Mesenteric fat pad (tissue), 1 donor: ENCODE measurements around the gene RABAC1. TPM values are rescaled to one million over a fixed set of nuclear protein-coding genes. Genes with fewer than 3 reads are reported as not detected.

Experiments
- total RNA-seq: library from RNA; stranded (reverse); fragmentation: NEBNext Ultra II Directional; extraction: Animal tissue kit (Norgen Biotek cat#: 25700); gene quantifications from one replicate; pipeline ENCODE4 v1.2.1, GENCODE V29; 2021
- donor health status: DM: yes; HTN: yes; CAD: no.

Gene RABAC1
- total RNA-seq, 1 donor from 2014 or later, result 145 TPM

Other genes starting within 250 kb of the RABAC1 start
- 0.22 TPM for gene CEACAM6, start 203.8 kb downstream of the RABAC1 start, total RNA-seq
- 1.6 TPM for gene CEACAM3, start 162.7 kb downstream of the RABAC1 start, total RNA-seq
- not detected for gene LYPD4, start 114.6 kb downstream of the RABAC1 start, total RNA-seq
- not detected for gene DMRTC2, start 114.3 kb downstream of the RABAC1 start, total RNA-seq
- gene RPS19, start 99.1 kb downstream of the RABAC1 start, total RNA-seq, result 1,067 TPM
- gene CD79A, start 82.0 kb downstream of the RABAC1 start, total RNA-seq, result 0.61 TPM
- 123 TPM for gene ARHGEF1, start 76.1 kb downstream of the RABAC1 start, total RNA-seq
- gene ERFL, start 30.9 kb downstream of the RABAC1 start, total RNA-seq, result 0.19 TPM
- gene ATP1A3, start 34.9 kb upstream of the RABAC1 start, total RNA-seq, result not detected
- gene GRIK5, start 110.9 kb upstream of the RABAC1 start, total RNA-seq, result 0.80 TPM
- 8.9 TPM for gene ZNF574, start 116.8 kb upstream of the RABAC1 start, total RNA-seq
- gene POU2F2, start 173.1 kb upstream of the RABAC1 start, total RNA-seq, result 2.7 TPM